ENCODE data around the gene KRT4. TPM values are rescaled to one million over a fixed set of nuclear protein-coding genes. Genes with fewer than 3 reads are reported as not detected.

Gene KRT4
- total RNA-seq, 2 donors from 2014 or later, result 0.52 TPM; not detected in 1

GRCh38 chr12:52801773-52802172 lies 12.1 kb downstream of the KRT4 start:
- ATAC-seq, result no peak
- H3K9me3 ChIP-seq, result no peaks in the 10 kb centered on the region

DNA sequence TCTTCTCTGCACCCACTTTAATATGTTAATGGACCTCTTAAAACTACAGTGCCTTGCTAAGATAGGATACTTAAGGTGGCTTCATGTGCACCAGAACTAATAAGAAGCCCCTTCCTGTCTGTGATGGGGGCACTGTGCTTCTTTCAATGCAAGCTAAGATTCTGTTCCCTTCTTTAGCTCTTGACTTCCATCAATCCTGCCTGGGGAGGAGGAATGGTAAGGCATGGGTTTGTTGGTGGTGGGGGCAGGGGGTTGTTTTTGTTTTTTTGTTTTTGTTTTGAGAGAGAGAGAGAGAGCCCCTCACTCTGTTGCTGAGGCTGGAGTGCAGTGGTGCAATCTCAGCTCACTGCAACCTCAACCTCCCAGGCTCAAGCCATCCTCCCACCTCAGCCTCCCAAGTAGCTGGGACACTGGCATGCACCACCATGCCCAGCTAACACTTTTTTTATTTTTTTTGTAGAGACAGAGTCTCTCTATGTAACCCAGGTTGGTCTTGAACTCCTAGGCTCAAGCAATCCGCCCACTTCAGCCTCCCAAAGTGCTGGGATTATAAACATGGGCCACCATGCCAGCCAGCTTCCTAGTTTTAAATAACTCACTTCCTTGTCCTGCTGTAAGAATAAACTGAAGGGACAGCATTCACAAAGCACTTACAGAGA lies 13.5 kb downstream of the KRT4 start:
- intact Hi-C loops (cut with DNase I), result no loop called here
- Histone ChIP-seq H3K36me3 (replicated peaks in 1 of 2; ENCODE audit: insufficient read depth in 1 of 2, low read depth in 2 of 2) (no peaks in the 10 kb centered on the region), H3K27me3 (no peaks in the 10 kb centered on the region), H3K4me1 (peaks cover 9% of the 10 kb centered on the region), H3K4me3 (no peak overlapping the region), H3K9me3 (no peaks in the 10 kb centered on the region), H3K27ac (no peak overlapping the region)
- DNase-seq (no peak), ATAC-seq (no peak)
- WGBS, 2 donors, result 68 to 77% methylated on average over 1 of the region's 1 CpG
- no peak for TF ChIP-seq POLR2A (IDR thresholded peaks at IDR 0.05)
- TF ChIP-seq CTCF (IDR thresholded peaks at IDR 0.05), result no peak

More at GRCh38 chr12:52801773-52802172, 12.1 kb downstream of the KRT4 start:
- H3K36me3 ChIP-seq (replicated peaks in 1 of 2; ENCODE audit: insufficient read depth in 1 of 2, low read depth in 2 of 2), result no peaks in the 10 kb centered on the region
- H3K27me3 ChIP-seq, result no peaks in the 10 kb centered on the region
- DNase-seq, result no peak
- WGBS, 2 donors, result 61 to 65% methylated on average over 3 of the region's 3 CpGs
- H3K4me1 ChIP-seq, result peaks cover 9% of the 10 kb centered on the region
- H3K27ac ChIP-seq, result no peak overlapping the region
- intact Hi-C loops (cut with DNase I), result no loop called here
- no peak overlapping the region for H3K4me3 ChIP-seq
- TF ChIP-seq CTCF (IDR thresholded peaks at IDR 0.05) (no peak), POLR2A (IDR thresholded peaks at IDR 0.05) (no peak)

GRCh38 chr12:52799505-52800211 lies 14.3 kb downstream of the KRT4 start:
- intact Hi-C loops (cut with DNase I), result no loop called here
- Histone ChIP-seq H3K36me3 (replicated peaks in 1 of 2; ENCODE audit: insufficient read depth in 1 of 2, low read depth in 2 of 2) (no peaks in the 10 kb centered on the region), H3K4me3 (no peak overlapping the region), H3K9me3 (no peaks in the 10 kb centered on the region), H3K4me1 (peaks cover 9% of the 10 kb centered on the region), H3K27ac (no peak overlapping the region), H3K27me3 (no peaks in the 10 kb centered on the region)
- TF ChIP-seq CTCF (IDR thresholded peaks at IDR 0.05), result no peak
- no peak for TF ChIP-seq POLR2A (IDR thresholded peaks at IDR 0.05)
- no peak for DNase-seq
- ATAC-seq, result no peak
- WGBS, 2 donors, result 92% methylated on average over 5 of the region's 5 CpGs

DNA sequence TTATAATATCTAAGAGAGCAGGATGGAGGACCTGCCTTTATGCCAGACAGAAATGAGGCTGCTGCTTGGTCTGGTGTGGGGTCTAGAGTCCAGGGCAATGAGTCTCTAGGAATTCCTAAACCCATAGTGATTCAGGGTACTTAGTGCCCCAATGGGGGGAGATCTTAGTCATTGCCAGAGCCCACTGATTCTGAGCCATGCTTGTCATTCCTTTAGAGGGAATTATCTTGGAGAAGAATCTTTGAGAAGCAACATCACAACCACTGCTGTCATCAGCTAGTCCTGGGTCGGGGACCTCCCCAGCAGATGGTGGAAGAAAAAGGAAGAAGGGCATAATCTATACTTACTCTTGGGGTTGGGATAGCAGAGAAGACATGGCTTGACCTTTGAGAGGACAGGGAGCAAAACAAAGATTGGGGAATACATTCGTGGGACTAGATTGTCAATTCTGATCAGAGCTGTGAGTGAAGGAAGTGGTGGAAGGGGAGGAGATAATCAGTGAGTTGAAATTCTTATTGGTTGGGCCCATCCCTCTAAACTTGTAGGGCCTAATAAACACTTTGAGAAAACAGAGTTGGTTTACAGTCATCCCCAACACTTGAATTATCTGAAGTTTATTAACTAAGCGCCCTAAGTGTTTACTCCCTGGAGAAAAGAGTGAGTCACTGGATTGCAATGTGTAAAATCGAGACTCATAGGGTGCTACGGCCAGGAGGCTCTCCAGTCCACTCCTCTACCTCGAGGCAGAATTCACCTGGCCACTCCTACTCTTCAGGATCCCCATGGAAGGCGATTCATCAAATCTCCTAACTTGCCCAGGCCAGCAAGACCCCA lies 15.0 kb downstream of the KRT4 start:
- intact Hi-C loops (cut with DNase I), result no loop called here
- peaks cover 9% of the 10 kb centered on the region for H3K4me1 ChIP-seq
- 49 to 62% methylated on average over 7 of the region's 7 CpGs for WGBS, 2 donors
- H3K36me3 ChIP-seq (replicated peaks in 1 of 2; ENCODE audit: insufficient read depth in 1 of 2, low read depth in 2 of 2), result no peaks in the 10 kb centered on the region
- TF ChIP-seq POLR2A (IDR thresholded peaks at IDR 0.05) (no peak), CTCF (IDR thresholded peaks at IDR 0.05) (no peak)
- H3K27me3 ChIP-seq, result no peaks in the 10 kb centered on the region
- no peaks in the 10 kb centered on the region for H3K9me3 ChIP-seq
- no peak overlapping the region for H3K27ac ChIP-seq
- DNase-seq, result no peak
- no peak overlapping the region for H3K4me3 ChIP-seq
- no peak for ATAC-seq
